Stimulated activated CD8-positive, alpha-beta memory T cell treated with anti-CD3 and anti-CD28 coated beads, Interleukin-4, amount 100 ng/mL, for 1 hour (primary cell): ENCODE measurements around the gene KRTAP10-2.
"Not testable (repeated sequence)": the region's sequence is repeated elsewhere in the genome, so short reads cannot be mapped to it uniquely, and the experiment has no call there.

ENCODE experiments used
- DNase-seq, 2 donors: peaks; one replicate each; pipeline ENCODE4 v3.0.0-alpha.2; 2020; ENCODE audit warnings: low read depth in 2 of 2, low spot score in 1 of 2

The KRTAP10-2 gene

GRCh38 chr21:44568261-44568660, 17.0 kb upstream of the KRTAP10-2 start:
- no peak for DNase-seq

- DNase-seq, result no peak
Observed at GRCh38 chr21:44567481-44568171, 16.3 kb upstream of the KRTAP10-2 start.

GRCh38 chr21:44566403-44566802, 15.1 kb upstream of the KRTAP10-2 start:
- DNase-seq, result no peak

DNA sequence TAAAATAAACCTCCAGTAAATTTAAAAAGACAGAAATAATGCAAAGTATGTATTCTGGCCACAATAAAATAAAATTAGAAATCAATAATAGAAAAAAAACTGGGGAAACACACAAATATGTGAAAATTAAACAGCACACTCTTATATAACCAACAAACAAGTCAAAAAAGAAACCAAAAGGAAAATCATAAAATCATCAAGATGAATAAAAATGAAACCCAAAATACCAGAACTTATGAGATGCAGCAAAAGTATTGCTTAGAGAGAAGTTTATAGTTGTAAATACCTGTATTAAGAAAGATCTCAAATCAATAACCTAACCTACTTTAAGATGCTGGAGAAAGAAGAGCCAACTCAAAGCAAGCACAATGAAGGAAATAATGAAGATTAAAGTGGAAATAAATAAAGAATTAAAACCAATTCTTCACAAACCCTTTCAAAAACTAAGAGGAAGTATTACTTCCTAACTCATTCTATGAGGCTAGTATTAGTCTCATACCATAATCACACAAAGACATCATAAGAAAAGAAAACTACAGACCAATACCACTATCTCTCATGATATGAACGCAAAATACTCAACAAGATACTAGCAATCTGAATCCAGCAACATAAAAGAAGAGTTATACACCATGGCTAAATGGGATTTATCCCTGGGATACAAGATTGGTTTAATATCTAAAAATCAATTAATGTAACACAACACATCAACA, 13.7 kb upstream of the KRTAP10-2 start:
- DNase-seq, result no peak

DNA sequence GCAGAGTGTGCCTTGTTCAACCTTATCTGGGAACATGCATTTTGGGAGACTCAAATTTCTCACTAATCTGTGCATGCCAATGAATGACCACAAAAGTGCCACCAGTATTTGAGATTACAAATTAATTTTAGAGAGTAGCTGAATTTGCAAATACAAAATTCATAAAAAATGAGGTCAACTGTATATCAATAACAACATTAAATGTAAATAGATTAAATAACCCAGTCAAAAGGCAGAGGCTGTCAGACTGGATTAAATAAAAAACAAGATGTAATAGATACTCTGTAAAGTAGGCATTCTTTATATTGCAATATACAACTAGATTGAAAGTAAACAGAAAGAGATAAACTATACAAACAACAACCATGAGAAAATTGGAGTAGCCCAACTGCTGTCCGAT, 12.8 kb upstream of the KRTAP10-2 start:
- no peak for DNase-seq

GRCh38 chr21:44558695-44559094, 7.4 kb upstream of the KRTAP10-2 start, which contains the start of gene KRTAP10-3:
TSS of gene KRTAP10-3 (minus strand) at chr21:44558795. CDS start at chr21:44558715, 80 bp downstream.
- no peak for DNase-seq

- not testable (repeated sequence) for DNase-seq
Observed at GRCh38 chr21:44558329-44558675, 7.0 kb upstream of the KRTAP10-2 start.

DNA sequence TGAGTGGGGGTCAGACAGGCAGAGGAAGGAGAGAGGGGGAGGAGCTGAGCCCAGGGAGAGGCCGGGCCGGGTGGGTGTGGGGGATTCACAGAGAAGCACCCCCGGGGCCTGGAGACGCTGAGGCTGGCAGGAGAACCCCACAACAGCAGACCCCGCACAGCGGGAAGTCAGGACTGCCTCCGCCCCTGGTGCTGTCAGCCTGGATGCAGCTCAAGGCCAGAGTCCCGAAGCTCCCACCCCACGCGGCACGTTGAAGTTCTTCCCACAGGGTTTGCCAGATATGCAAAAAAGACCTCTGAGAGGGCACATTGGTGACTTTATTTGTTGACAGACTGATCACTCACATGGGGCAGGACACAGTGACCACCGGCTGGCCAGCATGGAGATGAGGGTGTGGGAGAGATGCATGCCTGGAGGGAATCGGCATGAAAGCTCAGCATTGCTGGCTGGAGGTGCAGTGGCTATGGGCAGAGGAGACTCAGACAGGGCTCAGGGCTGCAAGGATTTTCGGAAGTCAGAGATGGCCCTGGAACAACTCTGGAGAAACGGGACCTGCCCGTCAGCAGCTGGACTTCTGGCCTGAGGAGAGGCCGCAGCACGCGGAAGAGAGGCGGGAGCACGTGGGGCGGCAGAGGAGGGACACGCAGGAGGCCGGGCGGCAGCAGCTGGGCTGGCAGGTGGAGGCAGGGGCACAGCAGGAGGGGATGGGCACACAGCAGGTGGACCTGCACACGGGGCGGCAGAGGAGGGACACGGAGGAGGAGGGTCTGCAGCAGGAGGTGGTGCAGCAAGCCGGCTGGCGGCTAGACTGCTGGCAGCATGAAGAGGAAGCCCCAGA, 6.4 kb upstream of the KRTAP10-2 start:
- DNase-seq, result no peak

DNA sequence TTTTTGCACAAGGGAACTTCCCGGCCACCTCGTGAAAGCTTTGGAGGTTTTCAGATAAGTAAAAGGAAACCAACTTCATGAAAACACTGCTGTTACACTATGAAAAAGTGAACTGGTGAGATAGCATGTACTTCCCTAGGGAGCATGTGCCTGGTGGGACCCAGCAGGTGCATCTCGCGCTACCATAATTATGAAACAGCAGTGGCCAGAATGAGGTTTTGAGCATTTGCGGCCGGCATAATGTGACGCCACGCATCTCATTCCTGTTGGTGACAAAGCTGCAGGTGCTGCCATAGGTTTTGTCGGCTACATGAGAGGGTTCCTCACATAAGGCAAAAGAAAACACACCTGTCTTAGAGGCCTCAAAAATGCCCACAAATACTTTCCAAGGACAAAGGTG, 5.6 kb upstream of the KRTAP10-2 start:
- no peak for DNase-seq

DNA sequence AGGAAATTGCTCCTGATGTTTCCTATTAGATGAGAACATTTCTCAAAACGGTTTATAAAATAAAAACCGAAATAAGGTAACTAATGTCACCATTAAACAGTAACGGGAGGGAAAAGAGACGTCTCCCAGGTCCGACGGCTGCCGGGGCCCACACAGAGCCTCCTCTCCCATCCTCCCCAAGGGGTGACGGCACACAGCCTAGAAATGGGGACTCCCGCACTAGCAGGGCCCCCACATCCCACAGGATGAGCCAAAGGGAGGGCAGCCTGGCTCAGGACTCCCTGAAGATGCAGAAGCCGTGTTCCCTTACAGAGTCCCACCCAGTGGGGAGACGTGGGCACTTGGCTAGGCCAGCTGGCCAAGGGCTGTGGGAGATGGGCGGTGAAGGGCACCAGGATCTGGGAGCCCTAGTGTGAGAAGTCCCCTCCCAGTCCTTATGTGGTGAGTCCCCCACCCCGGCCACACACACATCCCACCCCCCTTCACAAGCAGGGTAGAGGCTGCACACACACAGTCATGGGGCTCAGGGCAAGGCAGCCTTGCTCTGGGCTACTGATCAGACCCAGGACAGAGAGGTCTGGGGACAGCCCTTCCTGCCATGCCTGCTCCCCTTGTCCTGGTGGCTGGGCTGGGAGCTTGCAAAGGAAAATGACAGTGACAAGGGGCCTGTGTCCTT, 4.0 kb upstream of the KRTAP10-2 start:
- DNase-seq, result no peak

GRCh38 chr21:44552681-44553080, 1.4 kb upstream of the KRTAP10-2 start:
- no peak for DNase-seq

- DNase-seq, result no peak
Observed at GRCh38 chr21:44552136-44552535, 831 bp upstream of the KRTAP10-2 start.

- DNase-seq, result no peak
Observed at GRCh38 chr21:44550807-44551206, 498 bp downstream of the KRTAP10-2 start.

DNA sequence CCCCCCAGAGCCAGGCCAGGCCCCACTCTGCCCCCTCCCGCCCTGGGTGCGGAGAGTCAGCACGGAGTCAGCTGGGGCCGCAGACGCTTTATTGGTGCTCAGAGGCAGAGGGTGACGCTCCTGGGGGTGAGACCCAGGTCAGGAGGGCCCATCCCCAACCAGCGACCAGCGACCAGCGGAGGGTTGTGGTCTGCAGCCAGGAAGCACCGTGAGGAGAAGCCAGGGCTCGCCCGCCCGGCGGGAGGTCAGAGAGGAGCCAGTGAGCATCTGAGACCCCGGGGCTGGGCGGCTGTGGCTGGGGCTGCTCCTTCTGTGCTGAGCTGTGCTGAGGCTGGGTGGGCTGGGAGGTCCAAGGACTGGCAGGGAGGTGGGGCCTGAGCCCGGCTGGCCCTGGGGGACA, 1.0 kb downstream of the KRTAP10-2 start:
- DNase-seq, result not testable (repeated sequence)

GRCh38 chr21:44549525-44550211, 1.6 kb downstream of the KRTAP10-2 start:
- no peak for DNase-seq

DNA sequence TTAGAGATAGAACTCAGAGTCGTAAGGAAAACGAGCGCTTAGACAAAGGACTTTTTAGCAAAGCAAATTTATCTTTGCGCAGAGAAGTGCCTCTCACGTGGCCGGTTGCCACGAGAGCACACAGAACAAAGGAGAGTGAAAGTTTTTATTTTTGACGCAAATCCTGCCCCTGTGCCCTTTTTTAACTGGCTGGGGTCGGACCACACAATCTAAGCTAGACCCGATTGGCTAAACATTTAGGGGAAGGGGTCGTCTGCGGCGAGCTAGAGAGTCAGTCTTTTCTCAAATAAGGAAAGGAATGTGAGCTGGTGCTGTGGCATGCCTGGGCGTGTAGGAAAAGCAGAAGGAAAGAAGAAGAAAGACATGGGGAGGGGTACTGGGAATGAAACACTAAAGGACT, 2.4 kb downstream of the KRTAP10-2 start:
- DNase-seq, result no peak

DNA sequence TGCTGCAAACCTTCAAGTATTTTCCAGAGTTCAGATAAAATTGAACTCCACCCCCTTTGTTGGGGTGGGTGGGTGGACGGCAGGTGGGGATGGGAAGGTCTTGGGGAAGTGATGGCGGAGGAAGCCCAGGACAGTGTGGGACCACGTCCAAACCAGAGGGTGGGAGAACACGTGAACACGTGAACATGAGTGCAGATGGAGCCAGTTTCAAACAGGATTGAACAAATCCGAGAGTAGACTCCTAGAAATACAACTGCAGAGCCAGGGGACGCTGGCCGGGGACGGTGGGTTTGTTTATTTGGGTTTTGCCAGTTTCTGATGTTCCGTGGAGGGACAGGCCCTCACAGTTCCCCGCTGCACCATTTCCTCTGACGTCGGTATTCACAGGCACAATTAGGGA, 2.9 kb downstream of the KRTAP10-2 start:
- DNase-seq, result no peak

- peak in 1 of 2 donors; percentile 5 for DNase-seq
Observed at GRCh38 chr21:44547656-44548331, 3.5 kb downstream of the KRTAP10-2 start.

DNA sequence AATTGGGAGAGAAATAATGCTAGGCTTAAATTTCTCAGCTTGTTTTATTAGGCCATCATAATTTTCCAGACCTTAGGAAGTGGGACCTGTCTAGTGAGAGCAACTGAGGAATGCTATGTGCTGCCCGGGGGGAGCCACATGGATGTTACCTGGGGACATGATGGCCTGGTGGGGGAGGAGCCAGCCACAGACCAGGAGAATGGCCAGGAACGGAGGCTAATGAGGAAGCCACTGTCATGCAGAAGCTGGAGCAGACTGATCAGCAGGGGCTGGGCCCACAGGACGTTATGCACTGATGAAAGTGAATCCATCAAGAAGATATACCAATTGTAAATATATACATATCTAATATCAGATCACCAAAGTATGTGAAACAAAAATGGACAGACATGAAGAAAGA, 6.7 kb downstream of the KRTAP10-2 start:
- no peak for DNase-seq

- DNase-seq, result no peak
Observed at GRCh38 chr21:44542716-44543115, 8.6 kb downstream of the KRTAP10-2 start.
